ENCODE data around the gene ATP8B3.

Gene ATP8B3

GRCh38 chr19:1789261-1790041, 22.6 kb downstream of the ATP8B3 start:
- no peak for DNase-seq

GRCh38 chr19:1787116-1787515, 25.0 kb downstream of the ATP8B3 start:
- no peak for DNase-seq

- DNase-seq, result no peak
Observed at GRCh38 chr19:1786668-1787067, 25.4 kb downstream of the ATP8B3 start.

- no peak for DNase-seq
Observed at GRCh38 chr19:1785310-1785709, 26.8 kb downstream of the ATP8B3 start.

- no peak for DNase-seq
Observed at GRCh38 chr19:1783874-1784273, 28.2 kb downstream of the ATP8B3 start.

- DNase-seq, result no peak
Observed at GRCh38 chr19:1783354-1783753, 28.7 kb downstream of the ATP8B3 start.

- DNase-seq, result no peak
Observed at GRCh38 chr19:1782521-1782920, 29.6 kb downstream of the ATP8B3 start.

- DNase-seq, result peak; percentile 14
Observed at GRCh38 chr19:1780272-1780958, 31.7 kb downstream of the ATP8B3 start.

GRCh38 chr19:1779574-1779973, 32.5 kb downstream of the ATP8B3 start:
- no peak for DNase-seq

GRCh38 chr19:1777149-1777548, 34.9 kb downstream of the ATP8B3 start:
- DNase-seq, result no peak

- no peak for DNase-seq
Observed at GRCh38 chr19:1776606-1777147, 35.4 kb downstream of the ATP8B3 start.

- no peak for DNase-seq
Observed at GRCh38 chr19:1775951-1776605, 36.0 kb downstream of the ATP8B3 start.

- no peak for DNase-seq
Observed at GRCh38 chr19:1774989-1775772, 36.9 kb downstream of the ATP8B3 start.

GRCh38 chr19:1773184-1773583, 38.9 kb downstream of the ATP8B3 start:
- DNase-seq, result no peak

GRCh38 chr19:1770866-1771576, 41.1 kb downstream of the ATP8B3 start:
- DNase-seq, result no peak

- no peak for DNase-seq
Observed at GRCh38 chr19:1769645-1769985, 42.5 kb downstream of the ATP8B3 start.

GRCh38 chr19:1768918-1769644, 43.0 kb downstream of the ATP8B3 start:
- no peak for DNase-seq

- DNase-seq, result no peak
Observed at GRCh38 chr19:1768248-1768647, 43.8 kb downstream of the ATP8B3 start.

- peak; percentile 30 for DNase-seq
Observed at GRCh38 chr19:1767464-1767933, 44.6 kb downstream of the ATP8B3 start.

GRCh38 chr19:1766800-1767352, 45.2 kb downstream of the ATP8B3 start:
- no peak for DNase-seq

All from fibroblast of skin of right biceps (primary cell).